ENCODE measurements around the gene ZNF500.

Gene ZNF500

DNA sequence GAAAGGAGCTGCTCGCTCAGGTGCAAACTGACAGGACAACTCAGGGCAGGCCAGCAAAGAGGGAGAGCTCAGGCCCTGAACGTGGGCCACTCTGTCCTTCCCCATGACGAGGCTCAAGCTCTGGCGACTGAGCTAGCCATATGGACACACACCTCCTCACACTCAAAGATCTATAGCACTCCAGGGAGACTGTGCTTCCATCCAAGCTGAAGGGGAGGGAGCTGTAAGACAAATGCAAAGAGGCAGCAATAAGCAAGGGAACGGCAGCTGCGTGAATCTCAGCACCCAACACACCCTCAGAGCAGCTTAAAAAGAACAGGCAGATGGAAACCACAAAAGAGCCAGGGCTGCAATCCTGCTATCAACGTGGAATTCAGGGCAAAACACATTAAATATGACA is 60.1 kb downstream of the ZNF500 start:
- Histone ChIP-seq H3K27me3 (ENCODE audit: control insufficient read depth, insufficient read depth, low read length, poor library complexity, severe bottlenecking) (no peaks in the 10 kb centered on the region), H3K36me3 (ENCODE audit: control insufficient read depth, insufficient read depth, low read length) (peaks cover 7% of the 10 kb centered on the region), H3K27ac (ENCODE audit: insufficient read depth, low read depth, low read length, poor library complexity, severe bottlenecking) (no peak overlapping the region), H3K4me3 (ENCODE audit: insufficient read depth, low read depth, low read length) (no peak overlapping the region), H3K4me1 (ENCODE audit: control insufficient read depth, insufficient read depth, low read length) (no peaks in the 10 kb centered on the region), H3K9me3 (ENCODE audit: control insufficient read depth, low read length) (no peaks in the 10 kb centered on the region)
- WGBS, 2 experiments, result 84 to 92% methylated on average over 7 of the region's 7 CpGs

DNA sequence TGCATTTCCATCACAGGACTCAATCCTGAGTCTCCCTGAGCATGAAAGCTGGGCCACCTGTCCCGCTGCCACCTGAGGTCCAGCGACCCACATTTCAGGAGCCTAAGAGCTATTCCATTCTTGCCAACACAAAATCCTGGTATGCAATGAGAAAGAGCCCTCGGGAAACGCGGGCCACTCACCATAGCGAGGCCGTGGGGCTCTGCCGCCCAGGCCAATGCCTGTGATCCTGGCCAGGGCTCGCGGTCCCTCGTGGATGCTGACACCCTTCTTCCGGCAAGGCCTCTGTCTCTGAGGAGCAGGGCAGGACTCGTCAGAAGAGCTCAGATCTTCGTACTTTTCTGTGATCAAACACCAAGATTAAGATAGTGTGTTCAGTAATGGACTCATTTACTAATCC is 62.0 kb downstream of the ZNF500 start:
- Histone ChIP-seq H3K4me3 (ENCODE audit: insufficient read depth, low read depth, low read length) (no peak overlapping the region), H3K27me3 (ENCODE audit: control insufficient read depth, insufficient read depth, low read length, poor library complexity, severe bottlenecking) (no peaks in the 10 kb centered on the region), H3K4me1 (ENCODE audit: control insufficient read depth, insufficient read depth, low read length) (no peaks in the 10 kb centered on the region), H3K36me3 (ENCODE audit: control insufficient read depth, insufficient read depth, low read length) (peaks cover 17% of the 10 kb centered on the region), H3K27ac (ENCODE audit: insufficient read depth, low read depth, low read length, poor library complexity, severe bottlenecking) (no peak overlapping the region), H3K9me3 (ENCODE audit: control insufficient read depth, low read length) (no peaks in the 10 kb centered on the region)
- WGBS, 2 experiments, result 95 to 96% methylated on average over 14 of the region's 14 CpGs

DNA sequence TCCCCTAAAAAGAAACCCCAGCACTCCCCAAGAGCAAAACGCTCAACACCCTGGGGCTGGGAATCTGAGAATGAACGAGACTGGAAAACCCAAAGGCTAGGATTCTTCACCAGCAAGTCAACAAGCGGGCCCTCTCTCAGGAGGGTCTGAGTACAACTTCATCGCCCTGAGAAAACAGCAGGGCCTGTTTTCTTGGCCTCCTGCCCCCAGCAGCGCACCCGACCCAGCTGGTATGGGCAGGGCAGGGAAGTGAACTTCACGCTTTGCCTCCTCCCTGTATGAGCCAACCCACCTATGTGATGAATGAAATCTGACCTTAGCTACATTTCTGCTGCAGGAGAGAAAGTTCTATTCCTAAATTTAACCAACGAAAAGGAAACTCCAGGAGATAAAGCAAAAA is 62.5 kb downstream of the ZNF500 start:
- no peaks in the 10 kb centered on the region for H3K4me1 ChIP-seq (ENCODE audit: control insufficient read depth, insufficient read depth, low read length)

DNA sequence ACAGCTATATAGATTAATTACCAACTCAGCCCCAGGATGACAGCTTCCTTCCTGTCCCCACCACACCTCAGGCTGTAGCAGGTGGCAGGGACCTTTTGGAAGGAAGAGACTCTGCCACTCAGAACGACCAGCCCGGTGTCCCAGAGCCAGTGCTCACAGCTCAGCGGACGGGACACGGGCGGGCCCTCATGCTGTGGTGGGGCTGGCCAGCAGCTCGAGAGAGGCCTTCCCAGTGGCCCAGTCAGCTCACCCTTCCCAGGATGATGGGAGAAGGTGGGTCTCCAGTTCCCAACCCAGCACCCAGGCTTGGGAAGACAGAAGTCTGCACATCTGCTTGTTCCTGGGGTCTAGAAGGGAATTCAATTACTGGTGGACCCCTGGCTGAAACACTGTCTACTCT is 63.1 kb downstream of the ZNF500 start:
- Histone ChIP-seq H3K27ac (ENCODE audit: insufficient read depth, low read depth, low read length, poor library complexity, severe bottlenecking) (no peak overlapping the region), H3K36me3 (ENCODE audit: control insufficient read depth, insufficient read depth, low read length) (peaks cover 24% of the 10 kb centered on the region), H3K27me3 (ENCODE audit: control insufficient read depth, insufficient read depth, low read length, poor library complexity, severe bottlenecking) (no peaks in the 10 kb centered on the region), H3K9me3 (ENCODE audit: control insufficient read depth, low read length) (no peaks in the 10 kb centered on the region), H3K4me3 (ENCODE audit: insufficient read depth, low read depth, low read length) (no peak overlapping the region), H3K4me1 (ENCODE audit: control insufficient read depth, insufficient read depth, low read length) (no peaks in the 10 kb centered on the region)
- 96% methylated on average over 7 of the region's 7 CpGs for WGBS, 2 experiments

More for the DNA sequence above, 62.5 kb downstream of the ZNF500 start:
- H3K36me3 ChIP-seq (ENCODE audit: control insufficient read depth, insufficient read depth, low read length), result peaks cover 21% of the 10 kb centered on the region
- 94 to 96% methylated on average over 8 of the region's 8 CpGs for WGBS, 2 experiments
- no peak overlapping the region for H3K27ac ChIP-seq (ENCODE audit: insufficient read depth, low read depth, low read length, poor library complexity, severe bottlenecking)
- no peaks in the 10 kb centered on the region for H3K27me3 ChIP-seq (ENCODE audit: control insufficient read depth, insufficient read depth, low read length, poor library complexity, severe bottlenecking)
- no peak overlapping the region for H3K4me3 ChIP-seq (ENCODE audit: insufficient read depth, low read depth, low read length)
- no peaks in the 10 kb centered on the region for H3K9me3 ChIP-seq (ENCODE audit: control insufficient read depth, low read length)

DNA sequence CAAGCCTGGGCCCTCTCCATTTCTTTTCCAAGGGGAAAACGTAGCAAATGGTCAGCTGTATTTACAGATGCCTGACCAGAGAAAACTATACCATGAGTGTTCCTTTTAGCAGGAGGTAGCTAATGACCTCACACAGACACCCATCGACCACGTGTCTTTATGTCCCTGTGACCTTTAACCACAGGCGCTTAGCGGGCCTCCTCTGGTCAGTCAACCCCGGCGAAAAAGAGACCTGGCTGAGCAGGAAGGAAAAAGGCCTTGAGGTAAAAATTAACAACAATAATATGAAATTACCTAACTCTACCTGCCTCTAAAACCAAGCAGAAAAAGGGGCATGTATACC is 64.5 kb downstream of the ZNF500 start:
- 94 to 97% methylated on average over 7 of the region's 7 CpGs for WGBS, 2 experiments
- H3K4me1 ChIP-seq (ENCODE audit: control insufficient read depth, insufficient read depth, low read length), result no peaks in the 10 kb centered on the region
- H3K36me3 ChIP-seq (ENCODE audit: control insufficient read depth, insufficient read depth, low read length), result peaks cover 24% of the 10 kb centered on the region
- H3K4me3 ChIP-seq (ENCODE audit: insufficient read depth, low read depth, low read length), result no peak overlapping the region
- H3K27ac ChIP-seq (ENCODE audit: insufficient read depth, low read depth, low read length, poor library complexity, severe bottlenecking), result no peak overlapping the region
- H3K27me3 ChIP-seq (ENCODE audit: control insufficient read depth, insufficient read depth, low read length, poor library complexity, severe bottlenecking), result no peaks in the 10 kb centered on the region
- H3K9me3 ChIP-seq (ENCODE audit: control insufficient read depth, low read length), result no peaks in the 10 kb centered on the region

DNA sequence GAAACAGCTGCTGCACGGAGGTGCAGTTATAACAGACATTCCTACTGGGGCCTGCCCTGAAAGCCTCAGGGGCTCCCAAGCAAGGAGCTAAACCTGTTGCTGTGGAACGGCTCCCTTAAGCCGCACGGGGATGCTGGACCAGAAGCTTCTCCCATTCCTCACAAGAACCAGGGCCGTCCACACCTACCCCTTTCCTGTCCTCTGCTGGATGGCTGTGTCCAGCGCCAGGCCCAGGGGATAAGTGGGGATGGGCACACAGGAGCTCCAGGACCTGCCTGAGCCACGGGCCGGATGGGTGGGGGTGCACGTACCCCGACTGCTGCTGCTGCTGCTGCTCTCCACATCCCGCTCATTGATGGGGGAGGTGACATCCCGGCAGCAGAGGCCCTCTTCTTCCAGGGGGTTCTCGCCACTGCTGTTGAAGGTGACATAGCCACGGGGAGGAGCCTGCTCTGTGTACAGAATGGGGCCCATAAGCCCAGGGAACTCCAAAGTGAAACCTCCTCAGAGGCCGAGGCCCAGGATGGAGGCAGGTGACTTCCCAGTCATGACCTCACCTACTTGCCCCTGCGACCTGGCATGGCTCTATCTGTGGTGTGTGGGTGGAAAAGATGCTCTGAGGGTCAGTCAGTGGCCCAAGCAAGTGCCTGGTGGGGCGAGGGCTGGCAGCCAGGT is 65.0 kb downstream of the ZNF500 start:
- Histone ChIP-seq H3K36me3 (ENCODE audit: control insufficient read depth, insufficient read depth, low read length) (peaks cover 28% of the 10 kb centered on the region), H3K4me3 (ENCODE audit: insufficient read depth, low read depth, low read length) (no peak overlapping the region), H3K9me3 (ENCODE audit: control insufficient read depth, low read length) (no peaks in the 10 kb centered on the region), H3K4me1 (ENCODE audit: control insufficient read depth, insufficient read depth, low read length) (no peaks in the 10 kb centered on the region), H3K27me3 (ENCODE audit: control insufficient read depth, insufficient read depth, low read length, poor library complexity, severe bottlenecking) (no peaks in the 10 kb centered on the region), H3K27ac (ENCODE audit: insufficient read depth, low read depth, low read length, poor library complexity, severe bottlenecking) (no peak overlapping the region)
- 93 to 95% methylated on average over 17 of the region's 17 CpGs for WGBS, 2 experiments

DNA sequence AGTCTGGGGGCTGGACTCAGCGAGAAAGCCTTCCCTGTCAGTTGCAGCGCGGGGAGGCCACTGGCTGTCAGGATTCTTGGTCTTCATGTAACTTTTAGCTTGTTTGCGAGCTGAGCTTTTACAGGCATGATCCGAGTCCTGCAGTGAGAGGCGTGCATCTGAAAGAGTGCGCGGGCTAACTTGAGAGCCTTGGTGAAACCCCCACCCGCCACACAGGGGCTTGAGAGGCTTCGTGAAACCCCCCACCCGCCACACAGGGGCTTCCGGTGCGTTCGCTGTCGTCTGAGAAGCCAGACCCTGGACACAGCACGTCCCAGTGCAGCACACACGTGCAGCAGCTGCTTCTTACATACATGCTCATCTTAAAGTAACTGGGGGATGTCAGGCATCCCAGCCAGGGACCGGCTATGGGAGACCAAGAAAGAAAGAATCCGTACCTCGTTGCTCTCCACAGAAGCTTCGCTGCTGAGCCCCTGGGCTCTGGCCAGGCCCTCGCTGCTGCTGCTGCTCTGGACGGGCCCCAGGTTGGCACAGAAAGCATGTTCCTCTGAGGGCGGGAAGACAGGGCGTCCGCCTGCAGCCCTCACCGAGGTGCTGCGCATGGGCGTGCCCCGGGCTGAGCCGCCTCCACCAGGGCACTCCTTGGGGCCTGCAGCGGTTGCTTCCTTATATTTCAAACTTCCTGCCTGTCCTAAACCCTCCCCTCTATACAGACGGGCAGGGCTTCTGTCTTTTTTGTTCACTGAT is 65.8 kb downstream of the ZNF500 start:
- H3K36me3 ChIP-seq (ENCODE audit: control insufficient read depth, insufficient read depth, low read length), result peaks cover 30% of the 10 kb centered on the region
- WGBS, 2 experiments, result 93 to 94% methylated on average over 33 of the region's 33 CpGs

DNA sequence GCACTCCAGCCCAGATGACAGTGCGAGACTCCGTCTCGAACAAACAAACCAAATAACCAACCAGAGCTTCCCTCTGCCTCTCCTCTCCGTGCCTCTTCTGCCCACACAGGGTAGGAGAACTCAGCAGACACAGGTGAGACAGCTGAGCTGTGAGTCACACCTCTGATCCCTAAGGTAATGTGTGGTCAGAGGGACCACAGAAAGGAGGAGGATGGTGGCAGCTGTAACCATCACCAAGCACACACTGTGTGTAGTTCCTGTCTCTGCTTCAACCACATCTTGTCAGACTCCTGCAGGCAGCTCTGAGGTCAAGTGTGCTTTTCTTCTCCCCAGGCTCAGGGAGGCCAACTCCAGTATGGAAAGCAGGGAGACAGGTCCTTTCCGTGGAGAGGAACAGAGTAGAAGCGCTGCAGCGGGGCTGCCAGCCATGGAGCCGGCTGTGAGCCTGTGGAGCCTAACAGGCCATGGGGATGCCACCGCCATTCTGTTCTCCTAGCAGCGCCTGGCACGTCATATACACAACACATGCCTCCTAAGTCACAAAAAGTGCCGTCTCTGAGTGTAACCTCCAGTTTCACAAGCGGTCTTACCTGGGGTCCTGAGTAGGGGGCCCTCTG is 66.5 kb downstream of the ZNF500 start:
- H3K4me3 ChIP-seq (ENCODE audit: insufficient read depth, low read depth, low read length), result no peak overlapping the region
- WGBS, 2 experiments, result 95 to 97% methylated on average over 13 of the region's 13 CpGs
- H3K9me3 ChIP-seq (ENCODE audit: control insufficient read depth, low read length), result no peaks in the 10 kb centered on the region
- H3K36me3 ChIP-seq (ENCODE audit: control insufficient read depth, insufficient read depth, low read length), result peaks cover 30% of the 10 kb centered on the region
- no peaks in the 10 kb centered on the region for H3K4me1 ChIP-seq (ENCODE audit: control insufficient read depth, insufficient read depth, low read length)
- H3K27ac ChIP-seq (ENCODE audit: insufficient read depth, low read depth, low read length, poor library complexity, severe bottlenecking), result no peak overlapping the region
- no peaks in the 10 kb centered on the region for H3K27me3 ChIP-seq (ENCODE audit: control insufficient read depth, insufficient read depth, low read length, poor library complexity, severe bottlenecking)

More for the DNA sequence above, 65.8 kb downstream of the ZNF500 start:
- H3K9me3 ChIP-seq (ENCODE audit: control insufficient read depth, low read length), result no peaks in the 10 kb centered on the region
- H3K27ac ChIP-seq (ENCODE audit: insufficient read depth, low read depth, low read length, poor library complexity, severe bottlenecking), result no peak overlapping the region
- H3K4me1 ChIP-seq (ENCODE audit: control insufficient read depth, insufficient read depth, low read length), result no peaks in the 10 kb centered on the region
- no peak overlapping the region for H3K4me3 ChIP-seq (ENCODE audit: insufficient read depth, low read depth, low read length)
- no peaks in the 10 kb centered on the region for H3K27me3 ChIP-seq (ENCODE audit: control insufficient read depth, insufficient read depth, low read length, poor library complexity, severe bottlenecking)

DNA sequence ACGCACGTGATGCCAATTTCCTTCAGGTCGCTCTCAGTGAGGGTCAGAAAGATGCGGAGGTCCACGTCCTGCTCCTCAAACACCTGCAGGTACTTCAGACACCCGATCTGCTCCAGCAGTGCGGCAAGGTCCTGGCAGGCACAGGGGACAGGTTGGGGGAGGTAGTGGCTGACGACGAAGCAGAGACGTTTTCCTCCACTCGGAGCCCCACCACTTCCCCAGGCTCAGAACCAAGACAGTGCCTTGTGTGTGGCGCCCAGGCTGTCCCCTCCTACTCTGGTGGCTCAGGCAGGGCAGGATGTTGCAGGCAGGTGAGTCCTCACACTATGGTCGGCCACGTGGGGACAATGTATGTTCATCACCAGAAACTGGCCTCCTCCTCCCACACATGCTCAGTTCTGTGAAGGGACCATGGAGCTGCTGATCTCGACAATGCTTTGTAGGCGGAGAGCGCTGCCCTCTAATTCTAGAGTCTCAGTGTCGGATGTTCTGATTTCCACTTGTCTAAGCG is 67.9 kb downstream of the ZNF500 start:
- Histone ChIP-seq H3K27me3 (ENCODE audit: control insufficient read depth, insufficient read depth, low read length, poor library complexity, severe bottlenecking) (no peaks in the 10 kb centered on the region), H3K9me3 (ENCODE audit: control insufficient read depth, low read length) (no peaks in the 10 kb centered on the region), H3K4me3 (ENCODE audit: insufficient read depth, low read depth, low read length) (no peak overlapping the region), H3K4me1 (ENCODE audit: control insufficient read depth, insufficient read depth, low read length) (peaks cover 2% of the 10 kb centered on the region), H3K36me3 (ENCODE audit: control insufficient read depth, insufficient read depth, low read length) (peaks cover 26% of the 10 kb centered on the region), H3K27ac (ENCODE audit: insufficient read depth, low read depth, low read length, poor library complexity, severe bottlenecking) (no peak overlapping the region)
- 94% methylated on average over 19 of the region's 19 CpGs for WGBS, 2 experiments

DNA sequence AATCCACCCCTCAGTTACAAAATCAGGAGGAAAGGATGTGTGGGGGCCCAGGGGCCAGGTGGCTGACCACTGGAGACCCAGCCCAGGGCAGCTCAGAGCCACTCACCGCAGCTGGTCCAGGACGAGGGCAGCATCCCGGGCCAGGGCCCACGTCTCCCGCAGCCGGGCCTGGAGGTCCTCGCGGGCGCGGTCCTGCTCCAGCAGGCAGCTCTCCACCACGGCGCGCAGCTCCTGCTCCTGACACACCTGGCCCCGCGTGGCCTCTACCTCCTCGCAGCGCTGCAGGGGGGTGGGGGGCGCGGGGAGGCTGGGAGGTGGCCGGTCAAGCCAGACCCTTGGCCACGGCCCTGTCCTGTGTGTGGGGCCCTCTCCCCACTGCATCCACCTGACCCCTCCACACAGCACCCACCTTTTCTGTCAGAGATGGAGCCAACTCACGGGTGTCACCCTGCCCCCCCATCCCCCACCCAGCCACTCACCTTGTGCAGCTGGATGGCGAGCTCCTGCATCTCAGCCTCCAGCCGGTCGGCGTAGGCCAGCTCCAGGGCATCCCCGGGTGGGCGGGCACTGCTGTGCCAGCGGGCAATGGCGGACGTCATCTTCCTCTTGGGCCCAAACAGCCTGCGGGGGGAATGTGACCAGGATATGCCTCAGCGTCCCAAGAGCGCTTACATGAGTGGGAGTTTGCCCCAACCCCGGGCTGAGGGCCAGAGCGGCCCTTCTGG is 68.5 kb downstream of the ZNF500 start:
- Histone ChIP-seq H3K27ac (ENCODE audit: insufficient read depth, low read depth, low read length, poor library complexity, severe bottlenecking) (no peak overlapping the region), H3K36me3 (ENCODE audit: control insufficient read depth, insufficient read depth, low read length) (peaks cover 26% of the 10 kb centered on the region), H3K27me3 (ENCODE audit: control insufficient read depth, insufficient read depth, low read length, poor library complexity, severe bottlenecking) (no peaks in the 10 kb centered on the region), H3K4me1 (ENCODE audit: control insufficient read depth, insufficient read depth, low read length) (peaks cover 2% of the 10 kb centered on the region), H3K4me3 (ENCODE audit: insufficient read depth, low read depth, low read length) (no peak overlapping the region), H3K9me3 (ENCODE audit: control insufficient read depth, low read length) (no peaks in the 10 kb centered on the region)
- 96% methylated on average over 36 of the region's 36 CpGs for WGBS, 2 experiments
